Naive thymus-derived CD4-positive, alpha-beta T cell (primary cell): ENCODE results near the gene TCF7L2. TPM values are rescaled to one million over a fixed set of nuclear protein-coding genes. Genes with fewer than 3 reads are reported as not detected.

Experiments
- ATAC-seq: fragments of 150-1000 bp; cut with Tn5 transposase; 2 replicates; pipeline ENCODE4 v1.10.0; 2021; ENCODE audit warnings: mild to moderate bottlenecking, moderate library complexity
- CTCF ChIA-PET: fragments of 350-600 bp; sonication (Branson Sonifier 250); formaldehyde crosslinking; loops from one replicate; lab custom pipeline; 2021; ENCODE audit warnings: antibody characterized with exemption; lab: Charles Lee
- POLR2A ChIA-PET: fragments of 350-600 bp; sonication (Branson Sonifier 250); formaldehyde crosslinking; loops from one replicate; lab custom pipeline; 2021; ENCODE audit warnings: antibody characterized with exemption, inconsistent platforms; lab: Charles Lee
- DNase-seq, 9 donors: peaks; one replicate each; pipeline versions ENCODE4 v3.0.0 to v3.0.0-alpha.2; 2020 to 2022; ENCODE audit warnings: mixed read lengths in 1 of 9
- H3K27ac ChIP-seq: one replicate; pipeline ENCODE4 v1.7.0; 2013; ENCODE audit warnings: mild to moderate bottlenecking, low read depth, low read length, moderate library complexity
- H3K27me3 ChIP-seq, 2 donors: one replicate each; pipeline ENCODE4 v1.7.0; 2013; ENCODE audit warnings: low read length in 2 of 2, mild to moderate bottlenecking in 2 of 2, moderate library complexity in 2 of 2; ENCODE audit not compliant: control insufficient read depth in 2 of 2, insufficient read depth in 2 of 2
- H3K36me3 ChIP-seq, 3 experiments: 1 replicate in 2 of 3; 2 replicates in 1 of 3; pipeline ENCODE4 v1.7.0; 2013; ENCODE audit warnings: low read length in 3 of 3, mild to moderate bottlenecking in 3 of 3, moderate library complexity in 1 of 3; ENCODE audit not compliant: insufficient read depth in 3 of 3, control insufficient read depth in 2 of 3
- H3K4me1 ChIP-seq, 2 donors: one replicate each; pipeline ENCODE4 v1.7.0; 2013; ENCODE audit warnings: low read length in 2 of 2, mild to moderate bottlenecking in 2 of 2, moderate library complexity in 1 of 2; ENCODE audit not compliant: control insufficient read depth in 2 of 2, insufficient read depth in 2 of 2
- H3K4me3 ChIP-seq: 2 replicates; pipeline ENCODE4 v1.7.0; 2013; ENCODE audit warnings: mild to moderate bottlenecking, low read length
- H3K9me3 ChIP-seq, 3 experiments: 1 replicate in 2 of 3; 2 replicates in 1 of 3; pipeline ENCODE4 v1.7.0; 2013; ENCODE audit warnings: low read length in 3 of 3; ENCODE audit not compliant: control insufficient read depth in 2 of 3
- H3K27ac Mint-ChIP-seq, 9 donors: one replicate each; pipeline ENCODE4 v1.8.0; 2020 to 2022; ENCODE audit warnings: mixed read lengths in 9 of 9, mild to moderate bottlenecking in 8 of 9, moderate library complexity in 5 of 9, inconsistent platforms in 2 of 9
- H3K27me3 Mint-ChIP-seq, 5 donors: one replicate each; pipeline ENCODE4 v1.8.0; 2021 to 2022; ENCODE audit warnings: mixed read lengths in 5 of 5, mild to moderate bottlenecking in 1 of 5
- H3K36me3 Mint-ChIP-seq, 5 donors: one replicate each; pipeline ENCODE4 v1.8.0; 2020 to 2022; ENCODE audit warnings: mixed read lengths in 5 of 5, mild to moderate bottlenecking in 3 of 5, inconsistent platforms in 1 of 5
- H3K4me1 Mint-ChIP-seq, 7 donors: one replicate each; pipeline ENCODE4 v1.8.0; 2020 to 2022; ENCODE audit warnings: mixed read lengths in 7 of 7, mild to moderate bottlenecking in 3 of 7, inconsistent platforms in 1 of 7
- H3K4me3 Mint-ChIP-seq, 10 donors: one replicate each; pipeline ENCODE4 v1.8.0; 2020 to 2022; ENCODE audit warnings: mild to moderate bottlenecking in 10 of 10, mixed read lengths in 10 of 10, moderate library complexity in 6 of 10, inconsistent platforms in 2 of 10
- H3K9me3 Mint-ChIP-seq, 11 donors: one replicate each; pipeline ENCODE4 v1.8.0; 2020 to 2022; ENCODE audit warnings: mixed read lengths in 11 of 11, mild to moderate bottlenecking in 4 of 11, inconsistent platforms in 1 of 11, moderate library complexity in 1 of 11
- intact Hi-C, 2 donors: fragments of 100-400 bp; cut with micrococcal nuclease; formaldehyde crosslinking; loops; one replicate each; pipeline ENCODE4 v1.15.1; 2023
- polyA plus RNA-seq, 2 donors: library from polyadenylated mRNA; unstranded; fragments of 300-500 nt; fragmentation: Illumina TruSeq; gene quantifications; one replicate each; pipeline ENCODE4 v1.2.3, GENCODE V29; 2021
- total RNA-seq, 6 experiments: library from RNA in 5 of 6; stranded (reverse) in 5 of 6; gene quantifications; 1 replicate in 5 of 6; 2 replicates in 1 of 6; pipeline ENCODE4 v1.2.3 and lab custom pipeline; 2021 to 2026

Gene TCF7L2
- total and polyA plus RNA-seq, 7 experiments from 2014 or later, result 0.39 to 31.4 (median 3.1) TPM

- no peaks in the 10 kb centered on the region for H3K36me3 Mint-ChIP-seq
- H3K4me3 Mint-ChIP-seq, result no peak overlapping the region
- POLR2A ChIA-PET, result no interaction called here
- Histone ChIP-seq H3K4me3 (no peak overlapping the region), H3K4me1 (no peaks in the 10 kb centered on the region), H3K36me3 (no peaks in the 10 kb centered on the region), H3K9me3 (no peaks in the 10 kb centered on the region), H3K27ac (no peak overlapping the region), H3K27me3 (no peaks in the 10 kb centered on the region)
- H3K27ac Mint-ChIP-seq, result no peak overlapping the region
- CTCF ChIA-PET, result no interaction called here
- DNase-seq (no peak), ATAC-seq (no peak)
- peaks cover 0 to 24% (median 4%) of the 10 kb centered on the region in 5 donors for H3K27me3 Mint-ChIP-seq
- peaks cover 0 to 1% (median 0%) of the 10 kb centered on the region in 11 donors for H3K9me3 Mint-ChIP-seq
- intact Hi-C loops, result no loop called here
- H3K4me1 Mint-ChIP-seq, result peaks cover 0 to 4% (median 0%) of the 10 kb centered on the region in 7 donors
Measured at GRCh38 chr10:113020475-113020753, 70.4 kb downstream of the TCF7L2 start.

GRCh38 chr10:113020838-113021237 is 70.8 kb downstream of the TCF7L2 start:
- peaks cover 0 to 24% (median 4%) of the 10 kb centered on the region in 5 donors for H3K27me3 Mint-ChIP-seq
- Histone ChIP-seq H3K4me3 (no peak overlapping the region), H3K4me1 (no peaks in the 10 kb centered on the region), H3K36me3 (no peaks in the 10 kb centered on the region), H3K9me3 (no peaks in the 10 kb centered on the region), H3K27me3 (no peaks in the 10 kb centered on the region), H3K27ac (no peak overlapping the region)
- H3K9me3 Mint-ChIP-seq, result no peaks in the 10 kb centered on the region
- CTCF ChIA-PET, result no interaction called here
- intact Hi-C loops, result no loop called here
- POLR2A ChIA-PET, result no interaction called here
- H3K4me3 Mint-ChIP-seq, result no peak overlapping the region
- ATAC-seq (no peak), DNase-seq (no peak)
- H3K4me1 Mint-ChIP-seq, result peaks cover 0 to 2% (median 0%) of the 10 kb centered on the region in 7 donors
- H3K36me3 Mint-ChIP-seq, result no peaks in the 10 kb centered on the region
- no peak overlapping the region for H3K27ac Mint-ChIP-seq

GRCh38 chr10:113021268-113022040 is 71.4 kb downstream of the TCF7L2 start:
- no peak for DNase-seq
- no peak overlapping the region for H3K27ac Mint-ChIP-seq

GRCh38 chr10:113022265-113022664 is 72.2 kb downstream of the TCF7L2 start:
- Histone ChIP-seq H3K36me3 (no peaks in the 10 kb centered on the region), H3K4me1 (no peaks in the 10 kb centered on the region), H3K27ac (no peak overlapping the region), H3K9me3 (no peaks in the 10 kb centered on the region), H3K27me3 (no peaks in the 10 kb centered on the region), H3K4me3 (no peak overlapping the region)
- Mint-ChIP-seq H3K36me3 (no peaks in the 10 kb centered on the region), H3K9me3 (no peaks in the 10 kb centered on the region), H3K4me3 (no peak overlapping the region), H3K27me3 (peaks cover 0 to 19% (median 7%) of the 10 kb centered on the region in 5 donors), H3K4me1 (peaks cover 0 to 4% (median 0%) of the 10 kb centered on the region in 7 donors), H3K27ac (no peak overlapping the region)
- intact Hi-C loops, result no loop called here
- ChIA-PET CTCF (no interaction called here), POLR2A (no interaction called here)
- ATAC-seq (no peak), DNase-seq (no peak)

More at GRCh38 chr10:113021268-113022040, 71.4 kb downstream of the TCF7L2 start:
- no peak overlapping the region for H3K4me3 ChIP-seq
- H3K27me3 ChIP-seq, result no peaks in the 10 kb centered on the region
- Mint-ChIP-seq H3K4me3 (no peak overlapping the region), H3K36me3 (no peaks in the 10 kb centered on the region), H3K4me1 (peaks cover 0 to 2% (median 0%) of the 10 kb centered on the region in 7 donors), H3K9me3 (no peaks in the 10 kb centered on the region), H3K27me3 (peaks cover 0 to 23% (median 4%) of the 10 kb centered on the region in 5 donors)
- no peaks in the 10 kb centered on the region for H3K9me3 ChIP-seq
- no peaks in the 10 kb centered on the region for H3K4me1 ChIP-seq
- H3K27ac ChIP-seq, result no peak overlapping the region
- CTCF ChIA-PET, result no interaction called here
- POLR2A ChIA-PET, result no interaction called here
- no peak for ATAC-seq
- no peaks in the 10 kb centered on the region for H3K36me3 ChIP-seq
- intact Hi-C loops, result no loop called here

GRCh38 chr10:113023017-113023416 is 73.0 kb downstream of the TCF7L2 start:
- intact Hi-C loops, result no loop called here
- Mint-ChIP-seq H3K4me1 (peaks cover 0 to 5% (median 0%) of the 10 kb centered on the region in 7 donors), H3K36me3 (no peaks in the 10 kb centered on the region), H3K9me3 (no peaks in the 10 kb centered on the region), H3K27ac (no peak overlapping the region), H3K27me3 (peaks cover 4 to 17% (median 11%) of the 10 kb centered on the region in 5 donors), H3K4me3 (no peak overlapping the region)
- CTCF ChIA-PET, result no interaction called here
- H3K27ac ChIP-seq, result no peak overlapping the region
- POLR2A ChIA-PET, result no interaction called here
- H3K36me3 ChIP-seq, result no peaks in the 10 kb centered on the region
- ATAC-seq (no peak), DNase-seq (no peak)
- no peak overlapping the region for H3K4me3 ChIP-seq
- H3K27me3 ChIP-seq, result no peaks in the 10 kb centered on the region
- no peaks in the 10 kb centered on the region for H3K4me1 ChIP-seq
- no peaks in the 10 kb centered on the region for H3K9me3 ChIP-seq

- POLR2A ChIA-PET, result no interaction called here
- peaks cover 0 to 2% (median 0%) of the 10 kb centered on the region in 11 donors for H3K9me3 Mint-ChIP-seq
Measured at GRCh38 chr10:113024930-113025329, 74.9 kb downstream of the TCF7L2 start.

DNA sequence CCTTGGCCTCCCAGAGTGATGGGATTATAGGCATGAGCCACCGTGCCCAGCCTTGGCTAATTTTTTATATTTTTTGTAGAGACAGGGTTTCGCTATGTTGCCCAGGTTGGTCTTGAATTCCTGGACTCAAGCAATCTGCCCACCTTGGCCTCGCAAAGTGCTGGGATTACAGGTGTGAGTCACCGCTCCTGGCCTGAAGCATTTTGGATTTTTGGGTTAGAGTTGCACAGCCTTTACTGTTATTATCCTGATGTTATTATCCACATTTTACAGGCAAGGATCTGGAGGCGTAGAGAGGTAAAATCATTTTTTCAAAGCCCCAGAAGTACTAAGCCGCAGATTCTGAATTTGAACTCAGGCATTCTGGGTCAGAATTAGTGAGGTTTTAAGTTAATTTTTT is 75.4 kb downstream of the TCF7L2 start:
- peaks cover 7 to 27% (median 18%) of the 10 kb centered on the region in 5 donors for H3K27me3 Mint-ChIP-seq
- Histone ChIP-seq H3K9me3 (no peaks in the 10 kb centered on the region), H3K27ac (no peak overlapping the region), H3K4me3 (no peak overlapping the region), H3K4me1 (no peaks in the 10 kb centered on the region), H3K36me3 (no peaks in the 10 kb centered on the region), H3K27me3 (no peaks in the 10 kb centered on the region)
- H3K36me3 Mint-ChIP-seq, result peaks cover 0 to 10% (median 0%) of the 10 kb centered on the region in 5 donors
- no peak for DNase-seq
- ATAC-seq, result no peak
- H3K9me3 Mint-ChIP-seq, result peaks cover 0 to 5% (median 0%) of the 10 kb centered on the region in 11 donors
- peaks cover 0 to 4% (median 0%) of the 10 kb centered on the region in 7 donors for H3K4me1 Mint-ChIP-seq
- intact Hi-C loops, result no loop called here
- no peak overlapping the region for H3K27ac Mint-ChIP-seq
- POLR2A ChIA-PET, result no interaction called here
- CTCF ChIA-PET, result no interaction called here
- no peak overlapping the region for H3K4me3 Mint-ChIP-seq

More at GRCh38 chr10:113024930-113025329, 74.9 kb downstream of the TCF7L2 start:
- ATAC-seq, result no peak
- Histone ChIP-seq H3K36me3 (no peaks in the 10 kb centered on the region), H3K4me1 (no peaks in the 10 kb centered on the region), H3K27ac (no peak overlapping the region), H3K9me3 (no peaks in the 10 kb centered on the region), H3K4me3 (no peak overlapping the region), H3K27me3 (no peaks in the 10 kb centered on the region)
- no peak overlapping the region for H3K4me3 Mint-ChIP-seq
- peaks cover 0 to 4% (median 0%) of the 10 kb centered on the region in 7 donors for H3K4me1 Mint-ChIP-seq
- CTCF ChIA-PET, result no interaction called here
- intact Hi-C loops, result no loop called here
- no peak for DNase-seq
- H3K27ac Mint-ChIP-seq, result no peak overlapping the region
- H3K36me3 Mint-ChIP-seq, result peaks cover 0 to 6% (median 0%) of the 10 kb centered on the region in 5 donors
- peaks cover 7 to 25% (median 18%) of the 10 kb centered on the region in 5 donors for H3K27me3 Mint-ChIP-seq
